ENCODE measurements around the gene GNPDA1.

GRCh38 chr5:142000704-142001484 is 11.9 kb downstream of the GNPDA1 start:
- TF ChIP-seq, protein P1, sequence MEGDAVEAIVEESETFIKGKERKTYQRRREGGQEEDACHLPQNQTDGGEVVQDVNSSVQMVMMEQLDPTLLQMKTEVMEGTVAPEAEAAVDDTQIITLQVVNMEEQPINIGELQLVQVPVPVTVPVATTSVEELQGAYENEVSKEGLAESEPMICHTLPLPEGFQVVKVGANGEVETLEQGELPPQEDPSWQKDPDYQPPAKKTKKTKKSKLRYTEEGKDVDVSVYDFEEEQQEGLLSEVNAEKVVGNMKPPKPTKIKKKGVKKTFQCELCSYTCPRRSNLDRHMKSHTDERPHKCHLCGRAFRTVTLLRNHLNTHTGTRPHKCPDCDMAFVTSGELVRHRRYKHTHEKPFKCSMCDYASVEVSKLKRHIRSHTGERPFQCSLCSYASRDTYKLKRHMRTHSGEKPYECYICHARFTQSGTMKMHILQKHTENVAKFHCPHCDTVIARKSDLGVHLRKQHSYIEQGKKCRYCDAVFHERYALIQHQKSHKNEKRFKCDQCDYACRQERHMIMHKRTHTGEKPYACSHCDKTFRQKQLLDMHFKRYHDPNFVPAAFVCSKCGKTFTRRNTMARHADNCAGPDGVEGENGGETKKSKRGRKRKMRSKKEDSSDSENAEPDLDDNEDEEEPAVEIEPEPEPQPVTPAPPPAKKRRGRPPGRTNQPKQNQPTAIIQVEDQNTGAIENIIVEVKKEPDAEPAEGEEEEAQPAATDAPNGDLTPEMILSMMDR (optimal IDR thresholded peaks at IDR 0.05 in 1 of 3, IDR thresholded peaks at IDR 0.05 in 1 of 3, conservative IDR thresholded peaks at IDR 0.05 in 1 of 3; ENCODE audit: extremely low read depth in 1 of 3, insufficient read depth in 2 of 3, low read length in 3 of 3), result peak; percentile 33 to 47 (median 44)
- TF ChIP-seq EZH2 (IDR thresholded peaks at IDR 0.05; ENCODE audit: low read length), result no peak
